GM19035 (cell line): ENCODE results near the gene PYROXD2.

Experiments used
- ATAC-seq: cut with Tn5 transposase; IDR thresholded peaks from one replicate; pipeline ENCODE4 v1.9.1; 2021; ENCODE audit not compliant: unreplicated experiment

PYROXD2 gene

DNA sequence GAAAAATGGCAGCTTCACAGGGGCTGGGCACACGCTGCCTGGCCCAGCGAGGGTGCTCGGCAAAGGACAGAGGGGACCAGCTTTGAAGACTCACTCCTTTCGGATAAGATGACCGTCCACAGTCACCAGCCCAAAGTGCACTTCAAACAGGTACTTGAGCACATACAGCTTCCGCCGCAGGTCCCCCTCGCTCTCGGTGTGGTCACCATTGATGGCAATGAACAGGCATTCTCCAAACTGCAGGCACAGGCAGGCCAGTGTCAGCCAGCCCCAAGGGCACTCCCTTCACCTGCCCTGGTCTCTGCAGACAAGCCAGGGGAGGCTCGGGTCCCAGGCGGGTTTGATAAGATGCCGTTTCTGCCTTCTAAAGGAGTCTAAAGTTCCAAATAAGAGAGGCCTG, 20.2 kb upstream of the PYROXD2 start:
- no peak for ATAC-seq

DNA sequence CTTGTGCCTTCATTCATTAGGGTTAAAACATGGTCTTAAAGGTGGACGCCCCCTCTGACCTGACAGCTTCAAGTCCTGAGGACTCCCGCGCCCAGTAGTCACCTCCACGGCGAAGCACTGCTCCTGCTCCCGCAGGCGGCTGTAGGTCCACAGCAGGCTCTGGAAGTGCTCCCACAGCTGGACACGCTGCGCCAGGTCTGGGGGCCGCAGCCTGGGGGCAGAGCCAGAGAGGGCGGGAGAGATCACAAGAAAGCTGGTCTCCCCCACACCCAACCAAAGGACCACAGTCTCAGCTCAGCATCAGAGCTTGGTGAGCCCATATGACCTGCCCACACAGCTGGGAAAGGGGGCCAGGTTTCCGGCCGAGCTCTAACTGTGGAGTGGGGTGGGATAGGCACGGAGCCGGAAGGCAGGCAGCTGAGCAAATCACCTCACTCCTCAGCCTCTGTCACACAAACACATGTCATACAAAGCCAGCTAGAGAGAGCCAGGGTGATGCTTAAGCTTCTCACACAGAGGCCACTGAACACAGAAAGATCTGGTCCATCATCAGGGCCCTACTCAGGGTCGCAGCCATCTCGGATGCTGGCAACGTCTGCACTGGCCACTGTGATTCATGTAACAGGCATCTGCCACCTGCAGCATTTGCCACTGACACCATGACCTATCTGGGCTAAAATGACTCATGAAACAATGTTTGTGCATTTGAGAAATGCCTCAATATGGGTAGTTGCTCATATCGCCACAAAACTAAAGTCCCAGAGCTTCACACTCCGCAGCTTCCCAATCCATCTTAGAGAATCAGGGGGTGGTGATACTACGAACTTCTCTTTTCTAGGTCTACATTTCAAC, 19.1 kb upstream of the PYROXD2 start:
- no peak for ATAC-seq

DNA sequence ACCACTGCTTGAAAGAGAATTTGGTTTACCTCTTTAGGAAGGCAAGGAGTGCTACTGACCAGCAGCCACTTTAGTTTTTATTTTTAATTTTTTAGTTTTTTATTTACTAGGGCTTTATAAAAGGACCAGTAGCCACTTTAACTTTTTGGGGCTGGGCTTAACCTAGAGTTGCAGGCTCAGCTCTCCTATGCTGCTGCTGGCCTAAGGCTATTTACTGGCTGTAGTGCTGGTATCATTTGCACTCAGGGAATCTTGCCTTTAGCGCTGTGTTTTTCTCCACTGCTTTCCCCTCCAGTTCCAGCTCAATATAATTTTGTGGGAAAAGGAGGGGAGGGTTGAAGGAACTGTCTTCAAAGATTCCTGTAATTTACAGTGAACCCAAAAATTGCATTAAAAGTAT, 18.4 kb upstream of the PYROXD2 start:
- ATAC-seq = no peak

DNA sequence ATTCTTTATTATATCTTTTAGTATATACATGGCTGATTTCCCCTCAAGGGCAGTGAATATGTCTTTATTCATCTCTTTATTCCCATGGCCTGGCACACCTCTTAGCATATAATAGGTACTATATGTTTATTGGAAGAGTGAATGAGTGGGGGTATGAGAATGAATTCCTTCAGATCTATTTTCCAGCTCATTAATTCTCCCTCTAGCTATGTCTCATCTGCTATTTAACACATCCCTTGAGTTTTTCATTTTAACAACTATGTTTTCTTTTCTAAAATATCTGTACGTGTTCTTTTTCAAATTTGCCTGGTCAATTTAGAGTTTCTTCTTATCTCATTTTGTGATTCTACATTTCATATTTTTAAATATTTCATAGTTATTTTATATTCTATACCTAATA, 17.3 kb upstream of the PYROXD2 start:
- no peak for ATAC-seq

DNA sequence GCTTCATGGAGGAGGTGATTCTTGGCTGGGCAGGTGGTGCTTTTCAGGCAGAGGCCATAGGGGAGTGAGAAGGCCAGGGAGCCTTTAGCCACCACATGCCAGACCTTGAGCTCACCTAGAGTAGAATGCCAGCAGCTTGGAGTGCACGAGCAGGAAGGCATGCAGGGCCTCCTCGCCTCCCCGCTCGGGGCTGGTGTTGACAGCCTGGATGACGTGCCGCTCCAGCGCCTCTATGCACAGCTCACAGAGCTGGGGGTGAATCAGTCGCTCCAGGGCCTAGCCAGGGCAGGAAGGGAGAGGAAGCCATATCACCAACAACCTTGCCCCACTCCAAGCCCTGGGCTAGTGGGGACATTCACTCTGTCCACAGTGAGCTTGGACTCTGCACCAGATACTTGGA, 16.0 kb upstream of the PYROXD2 start:
- ATAC-seq = no peak

DNA sequence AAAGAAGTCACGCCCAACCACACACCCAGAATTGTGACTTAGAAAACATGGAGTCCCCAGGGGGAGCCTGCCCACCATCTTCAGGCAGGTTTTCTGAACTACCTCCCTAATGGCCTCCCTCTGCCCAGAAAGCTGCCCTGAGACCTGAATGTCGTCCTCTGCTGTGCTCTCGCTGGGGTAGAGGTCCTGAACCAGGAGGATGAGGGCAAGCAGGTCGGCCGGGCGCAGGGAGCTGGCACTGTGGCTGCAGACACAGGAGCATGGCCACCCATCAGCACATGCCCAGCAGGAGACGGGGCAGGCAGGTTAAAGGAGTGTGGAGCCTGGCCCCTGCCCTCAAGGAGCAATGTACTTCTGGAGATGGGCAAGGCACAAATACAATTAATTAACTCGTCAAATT, 15.4 kb upstream of the PYROXD2 start:
- no peak for ATAC-seq

DNA sequence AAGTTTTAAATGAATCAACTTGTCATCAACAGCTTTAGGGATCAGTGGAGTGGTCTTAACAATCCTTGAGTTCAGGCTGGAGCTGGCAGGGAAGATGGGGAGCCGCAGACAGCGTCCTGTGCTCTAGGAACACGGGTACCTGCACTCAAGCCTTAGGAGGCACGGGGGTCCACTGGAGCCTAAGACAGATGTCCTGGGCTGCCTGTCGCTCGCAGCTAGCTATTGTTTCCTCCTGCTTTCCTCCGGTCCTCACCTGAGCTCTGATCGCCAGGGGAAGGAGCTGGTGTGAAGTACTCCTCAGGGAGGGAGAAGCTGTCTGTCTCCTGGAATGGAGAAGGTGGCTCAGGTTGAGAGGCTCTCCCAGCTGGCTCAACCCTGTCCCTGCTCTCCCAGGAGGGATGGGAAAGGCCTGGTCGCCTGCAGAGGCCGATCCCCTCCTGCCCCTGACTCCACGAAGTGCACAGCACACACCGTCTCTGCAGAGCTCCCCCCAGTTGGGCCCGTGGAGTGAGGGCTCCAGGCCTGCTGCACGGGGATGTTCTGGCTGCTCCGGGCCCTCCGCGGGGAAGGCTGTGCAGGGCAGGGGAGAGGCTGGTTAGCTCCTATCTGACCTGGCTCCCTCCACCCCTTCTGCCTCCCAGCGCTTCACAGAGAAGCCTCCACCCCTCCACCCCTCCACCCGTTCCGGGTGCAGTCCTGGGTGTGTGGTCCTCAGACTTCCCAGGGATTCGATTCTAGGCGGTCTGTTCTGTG, 14.5 kb upstream of the PYROXD2 start:
- ATAC-seq = no peak

DNA sequence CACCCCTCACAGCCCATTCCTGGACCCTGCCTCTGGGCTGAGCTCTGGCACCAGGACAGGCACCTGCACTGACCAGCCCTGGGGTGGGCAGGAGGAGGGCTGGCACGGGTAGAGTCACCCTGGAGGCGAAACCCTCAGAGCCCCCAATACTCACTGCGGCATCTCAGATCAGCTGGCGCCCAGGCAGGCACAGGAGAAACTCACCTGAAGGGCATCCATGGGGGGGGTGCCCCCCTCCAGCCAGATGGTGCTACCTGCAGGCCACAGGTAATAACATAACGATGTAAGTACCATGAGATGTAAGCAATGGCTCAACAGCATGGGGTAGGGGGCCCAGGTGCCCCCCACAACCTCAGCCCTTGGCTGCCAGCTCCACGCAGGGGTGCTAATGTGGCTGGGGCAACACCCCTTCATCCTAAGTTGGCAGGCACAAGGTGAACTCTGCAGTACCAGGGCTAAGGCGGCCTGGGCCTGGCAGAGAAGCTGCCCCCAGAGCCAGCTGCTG, 12.1 kb upstream of the PYROXD2 start:
- ATAC-seq = no peak

DNA sequence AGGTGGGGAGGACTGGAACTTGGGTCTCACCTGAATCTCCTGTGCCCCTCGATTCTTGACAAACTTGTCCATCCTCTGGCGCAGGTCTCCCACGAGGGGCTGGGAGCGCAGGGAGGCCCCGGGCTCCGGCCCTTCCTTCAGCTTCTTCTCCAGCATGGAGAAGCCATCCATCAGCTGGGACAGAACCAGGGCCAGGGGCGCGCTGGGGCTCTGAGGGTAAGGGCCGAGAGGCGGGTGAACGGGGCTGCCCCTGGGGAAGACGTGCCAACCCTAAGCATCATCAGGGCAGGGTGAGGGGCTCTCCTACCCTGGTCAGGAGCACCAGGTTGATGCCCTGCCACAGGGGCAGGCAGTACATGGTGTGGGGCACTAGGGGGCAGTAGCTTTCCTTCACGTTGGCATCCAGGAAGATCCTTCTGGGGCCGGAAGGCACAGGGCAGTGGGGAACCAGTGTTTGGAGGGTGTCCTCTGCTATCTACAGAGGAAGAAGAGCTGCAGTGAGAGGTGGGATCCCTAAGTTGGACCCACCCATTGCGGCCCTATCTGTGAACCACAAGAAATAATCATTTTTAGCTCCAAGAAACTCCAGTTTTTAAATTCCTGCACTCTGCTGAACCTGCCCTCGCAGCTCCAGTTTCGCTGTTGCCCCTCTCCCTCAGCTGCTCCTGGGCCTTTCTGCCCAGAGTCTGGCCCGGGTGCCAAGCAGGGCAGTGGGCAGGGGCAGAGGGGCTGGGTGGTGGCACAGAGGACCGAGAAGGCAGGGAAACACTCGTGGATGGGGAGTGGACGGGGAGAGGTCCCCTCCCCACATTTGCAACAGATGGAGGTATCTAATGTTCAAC, 10.8 kb upstream of the PYROXD2 start:
- ATAC-seq = no peak

DNA sequence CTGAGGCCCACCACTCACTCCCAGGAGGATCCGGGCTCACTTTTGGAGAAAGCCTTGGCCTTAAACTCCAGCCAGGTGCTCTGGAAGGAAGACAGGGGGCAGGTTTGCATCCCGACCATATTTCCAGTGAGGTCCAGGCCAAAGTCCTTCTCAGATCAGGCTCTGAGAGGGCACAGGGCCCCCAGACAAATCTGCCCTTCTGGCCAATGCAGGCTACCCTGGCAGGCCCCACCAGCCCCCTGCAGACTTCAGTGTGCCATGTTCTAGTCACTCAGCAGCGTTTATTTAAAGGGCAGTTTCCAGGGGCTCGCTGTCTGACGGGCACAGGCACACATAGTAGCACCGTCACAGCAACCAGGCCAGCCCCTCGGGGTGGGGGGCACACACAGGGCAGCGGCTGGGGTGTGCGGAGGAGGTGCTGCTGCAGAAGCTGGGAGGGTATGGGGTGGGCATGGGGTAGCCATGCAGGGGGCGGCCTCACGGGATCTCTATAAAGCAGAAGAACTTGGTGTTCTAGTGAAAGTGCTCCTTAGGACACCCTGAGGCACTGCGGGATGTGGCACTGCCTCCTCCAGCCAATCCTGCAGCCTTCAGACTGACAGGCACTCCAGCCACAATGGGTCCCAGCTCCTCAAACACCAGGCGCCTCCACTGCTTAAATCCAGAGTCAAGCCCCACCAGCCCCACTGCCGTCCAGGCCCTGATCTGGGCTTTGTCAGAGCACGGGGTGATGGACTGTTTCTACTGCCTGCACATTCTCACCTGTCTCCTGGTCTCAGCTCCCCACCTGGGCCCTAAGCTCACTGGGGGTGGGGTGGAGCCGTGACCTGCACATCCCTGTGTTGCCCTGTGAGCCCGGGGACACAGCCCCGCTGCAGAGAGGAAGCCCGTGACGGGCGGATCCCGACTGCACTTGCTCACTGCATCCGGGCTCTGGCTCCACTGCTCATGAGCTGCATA, 9.6 kb upstream of the PYROXD2 start:
- no peak for ATAC-seq

DNA sequence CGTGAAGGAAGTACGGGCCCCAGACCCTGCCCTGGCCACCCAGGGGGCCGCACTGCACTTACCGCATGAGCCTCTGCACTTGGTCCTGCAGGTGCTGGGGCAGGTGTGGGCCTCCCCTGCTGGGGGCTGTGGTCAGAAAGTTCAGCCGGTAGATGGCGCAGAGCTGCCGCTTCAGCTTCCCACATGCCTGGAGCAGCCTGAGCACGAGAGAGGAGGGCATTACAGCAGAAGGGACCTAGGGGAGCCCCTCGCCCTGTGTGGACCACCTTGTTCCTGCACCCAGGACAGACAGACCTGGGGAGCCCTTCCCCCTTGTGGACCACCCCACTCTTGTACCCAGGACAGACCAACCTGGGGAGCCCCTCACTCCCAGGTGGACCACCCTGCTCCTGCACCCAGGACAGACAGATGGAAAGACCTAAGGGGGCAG, 8.7 kb upstream of the PYROXD2 start:
- no peak for ATAC-seq

DNA sequence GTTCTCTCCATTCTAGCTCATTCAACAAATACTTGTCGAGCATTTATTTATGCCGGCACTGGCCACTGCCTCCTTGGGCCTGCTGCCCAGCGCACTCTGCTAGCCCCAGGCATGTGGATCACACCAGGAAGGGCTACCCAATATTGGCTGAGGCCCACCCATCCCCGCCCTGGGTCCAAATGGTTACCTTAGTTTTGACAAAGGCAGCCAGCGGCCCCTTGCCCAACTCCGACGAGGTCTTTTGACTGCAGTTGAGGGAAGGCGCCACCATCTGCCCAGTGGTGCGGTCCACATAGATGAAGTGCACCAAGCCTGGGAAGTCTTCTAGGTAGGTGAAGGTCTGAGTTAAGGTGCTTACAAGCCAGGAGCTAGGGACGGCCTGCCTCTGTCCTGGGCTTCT, 7.2 kb upstream of the PYROXD2 start:
- ATAC-seq = no peak

DNA sequence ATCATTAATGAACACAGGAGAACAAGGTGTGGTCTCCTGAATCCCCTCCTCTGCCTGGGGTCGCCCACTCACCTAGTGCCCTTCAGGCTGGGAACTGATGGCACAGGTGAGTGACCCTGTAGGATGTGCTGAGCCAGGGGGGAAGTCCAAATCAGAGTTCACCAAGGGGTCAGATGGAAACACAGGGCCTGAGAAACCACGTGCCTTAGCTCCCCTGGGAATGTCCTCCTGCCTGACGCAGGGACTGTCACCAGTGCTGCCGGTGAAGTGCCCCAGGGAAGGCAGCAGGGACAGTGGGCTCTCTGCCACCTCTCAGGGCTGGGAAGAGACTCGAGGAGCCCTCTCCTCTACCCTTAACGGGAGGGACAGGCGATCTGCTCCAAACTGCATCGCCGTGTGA, 5.8 kb upstream of the PYROXD2 start:
- no peak for ATAC-seq

DNA sequence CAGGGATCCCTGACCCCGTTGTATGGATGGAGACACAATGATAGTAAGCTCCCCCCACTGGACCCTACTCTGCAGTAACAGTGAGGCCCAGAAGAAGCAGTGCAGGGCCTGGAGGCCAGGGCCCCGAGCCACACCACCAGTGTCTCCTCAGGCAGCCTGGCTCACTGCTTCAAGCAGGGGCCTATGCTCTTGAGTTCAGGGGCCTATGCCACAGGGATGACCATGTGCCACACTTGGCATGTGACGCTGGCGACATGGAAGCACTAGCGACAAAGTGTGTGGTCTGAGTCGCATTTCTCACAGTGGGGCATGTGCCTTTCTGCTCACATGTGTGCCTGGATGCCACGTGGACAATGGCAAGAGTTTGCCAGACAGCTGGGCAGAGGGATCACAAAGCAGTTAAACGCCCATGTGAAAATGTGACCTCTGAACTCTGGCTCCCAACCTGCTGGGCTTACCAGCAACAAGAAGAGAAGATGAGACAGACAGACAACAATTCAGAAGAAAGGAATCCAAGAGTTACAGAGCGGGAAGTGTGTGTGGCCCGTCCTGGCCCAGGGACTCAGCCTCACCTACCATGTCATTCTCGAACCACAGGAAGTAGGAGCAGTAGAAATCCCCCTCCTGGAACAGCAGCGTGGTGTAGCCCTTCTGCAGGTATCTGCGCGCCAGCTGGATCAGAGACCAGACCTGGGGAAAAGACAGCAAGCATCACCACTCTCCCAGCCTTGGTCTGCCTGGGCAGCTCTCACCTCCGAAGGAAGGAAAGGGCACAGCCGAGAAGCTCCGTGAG, 4.7 kb upstream of the PYROXD2 start:
- ATAC-seq = no peak

DNA sequence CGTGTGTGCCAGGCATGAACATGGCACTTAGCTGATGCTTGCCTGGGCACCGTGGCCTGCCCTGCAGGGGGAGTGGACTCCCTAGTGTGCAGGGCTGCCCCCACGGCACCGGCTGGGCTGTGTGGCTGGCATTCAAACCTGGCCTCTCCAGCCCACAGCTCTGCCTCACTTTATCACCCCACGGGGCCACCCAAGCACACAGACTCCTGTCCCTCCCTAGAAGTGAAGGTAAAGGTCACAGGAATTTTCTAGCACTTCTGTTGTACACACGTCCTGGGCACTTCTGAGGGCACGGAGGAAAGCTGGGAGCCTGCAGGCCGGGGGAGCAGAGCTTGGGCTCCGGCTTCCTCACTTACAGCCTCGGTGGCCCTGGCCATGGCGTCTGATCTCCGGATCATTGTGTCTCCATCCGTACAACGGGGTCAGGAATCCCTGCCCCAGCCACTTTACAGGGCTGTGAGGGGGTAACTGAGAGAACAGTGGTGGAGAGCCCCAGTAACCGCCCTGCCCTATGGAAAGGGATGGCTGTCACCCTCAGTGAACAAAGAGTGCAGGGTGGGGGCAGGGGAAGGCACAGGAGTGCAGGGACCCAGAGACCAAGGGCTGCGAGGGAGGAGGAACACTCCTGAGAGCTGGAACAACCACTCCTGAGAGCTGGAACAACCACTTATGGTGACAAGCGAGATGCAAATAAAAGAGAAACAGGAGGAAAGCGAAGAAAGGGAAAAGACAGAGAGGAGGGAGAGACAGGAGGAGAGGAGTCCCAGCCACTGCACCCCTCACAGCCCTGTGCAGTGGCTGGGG, 3.9 kb upstream of the PYROXD2 start:
- ATAC-seq = no peak

DNA sequence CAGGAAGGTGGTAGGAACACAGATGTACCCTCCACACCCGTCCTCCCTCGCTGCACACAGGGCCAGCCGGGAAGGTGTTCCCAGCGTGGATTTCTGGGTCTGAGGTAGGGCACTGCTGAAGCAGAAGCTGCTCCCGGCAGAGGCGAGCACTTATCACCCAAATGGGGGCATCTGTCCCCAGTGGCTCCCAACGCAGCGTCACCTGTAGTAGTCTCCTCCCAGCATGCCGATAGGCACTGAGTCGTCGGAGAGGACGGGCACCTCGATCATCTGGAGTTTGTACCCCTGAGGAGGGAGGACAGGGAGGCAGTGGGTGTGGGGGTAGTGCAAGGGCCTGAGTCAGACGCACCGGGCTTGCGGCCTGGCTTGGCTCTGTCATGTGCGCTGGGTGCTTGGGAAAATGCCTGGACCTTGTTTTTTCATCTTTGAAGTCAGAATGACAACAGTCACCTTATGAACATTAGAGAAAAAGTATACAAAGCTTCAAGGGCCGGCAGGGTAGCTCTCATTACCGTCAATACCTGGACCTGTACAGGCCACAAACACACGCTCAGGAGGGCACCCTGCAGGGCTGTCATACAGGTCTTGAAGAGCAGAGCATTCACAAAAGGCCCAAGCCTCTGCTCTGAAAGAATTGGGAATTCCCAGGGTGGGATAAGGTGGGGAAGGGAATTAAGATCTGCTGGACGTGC, 3.1 kb upstream of the PYROXD2 start:
- no peak for ATAC-seq

DNA sequence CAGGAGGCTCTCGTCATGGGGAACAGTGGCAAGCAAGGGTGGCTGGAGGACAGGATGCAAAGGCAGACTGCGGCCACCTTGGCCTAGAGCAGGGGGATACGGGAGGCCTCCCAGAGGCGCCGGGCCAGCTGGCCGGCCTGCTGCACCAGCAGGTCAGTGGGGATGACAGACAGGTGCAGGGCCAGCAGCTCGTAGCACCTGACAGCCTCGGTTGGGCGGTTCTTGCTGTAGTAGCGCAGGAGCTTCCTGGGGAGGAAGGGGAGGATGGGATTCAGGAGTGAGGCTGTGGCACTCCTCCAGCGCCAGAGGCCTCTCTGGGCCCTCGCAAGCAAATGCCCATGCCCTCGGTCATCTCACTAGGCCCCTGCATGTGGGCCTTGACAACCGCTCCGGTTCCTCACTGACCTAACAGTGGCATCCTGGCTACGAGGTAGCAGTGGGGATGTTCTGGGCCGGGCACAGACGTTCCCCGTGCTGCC, 2.5 kb upstream of the PYROXD2 start:
- no peak for ATAC-seq
